Common myeloid progenitor, CD34-positive (primary cell): Measurements from ENCODE around the gene ZKSCAN1. TPM values are rescaled to one million over a fixed set of nuclear protein-coding genes. Genes with fewer than 3 reads are reported as not detected.
"Not testable (repeated sequence)": the region's sequence is repeated elsewhere in the genome, so short reads cannot be mapped to it uniquely, and the experiment has no call there.

Experiments used
- CTCF ChIA-PET: fragments of 350-600 bp; sonication (Branson Sonifier 250); formaldehyde crosslinking; loops from one replicate; lab custom pipeline; 2021; ENCODE audit warnings: antibody characterized with exemption; lab: Charles Lee
- POLR2A ChIA-PET: fragments of 350-600 bp; sonication (Branson Sonifier 250); formaldehyde crosslinking; loops from one replicate; lab custom pipeline; 2021; ENCODE audit warnings: antibody characterized with exemption; lab: Charles Lee
- DNase-seq, 3 donors: peaks; one replicate each; pipeline versions ENCODE4 v3.0.0 to v3.0.0-alpha.2; 2013
- H3K27ac ChIP-seq, 2 experiments: 1 replicate in 1 of 2; 2 replicates in 1 of 2; pipeline ENCODE4 v1.7.0; 2013; ENCODE audit warnings: inconsistent platforms in 2 of 2, low read length in 2 of 2, mild to moderate bottlenecking in 2 of 2, low read depth in 1 of 2, moderate library complexity in 1 of 2; ENCODE audit not compliant: severe bottlenecking in 2 of 2, insufficient read depth in 1 of 2, poor library complexity in 1 of 2
- H3K27me3 ChIP-seq, 5 experiments: replicated peaks in 2 of 5; 1 replicate in 3 of 5; 2 replicates in 2 of 5; pipeline versions ENCODE4 v1.6.1 to v1.7.0; 2013; ENCODE audit warnings: low read length in 4 of 5, mild to moderate bottlenecking in 2 of 5, moderate library complexity in 2 of 5, inconsistent platforms in 1 of 5; ENCODE audit not compliant: insufficient read depth in 5 of 5, control insufficient read depth in 4 of 5
- H3K36me3 ChIP-seq, 4 experiments: 1 replicate in 2 of 4; 2 replicates in 2 of 4; pipeline versions ENCODE4 v1.6.1 to v1.7.0; 2013; ENCODE audit warnings: low read length in 3 of 4, control low read depth in 1 of 4, mild to moderate bottlenecking in 1 of 4; ENCODE audit not compliant: control insufficient read depth in 4 of 4, insufficient read depth in 4 of 4
- H3K4me1 ChIP-seq, 4 experiments: 1 replicate in 3 of 4; 2 replicates in 1 of 4; pipeline versions ENCODE4 v1.6.1 to v1.7.1; 2013; ENCODE audit warnings: low read length in 3 of 4, mild to moderate bottlenecking in 3 of 4, control low read depth in 1 of 4, inconsistent platforms in 1 of 4, moderate library complexity in 1 of 4; ENCODE audit not compliant: control insufficient read depth in 4 of 4, insufficient read depth in 4 of 4; ENCODE audit errors: control extremely low read depth in 1 of 4
- H3K4me3 ChIP-seq, 7 experiments: 1 replicate in 4 of 7; 2 replicates in 3 of 7; pipeline versions ENCODE4 v1.5.1 to v1.7.0; 2013; ENCODE audit warnings: mild to moderate bottlenecking in 7 of 7, low read length in 6 of 7, moderate library complexity in 6 of 7, inconsistent platforms in 2 of 7, low read depth in 2 of 7, control low read depth in 1 of 7; ENCODE audit not compliant: insufficient read depth in 4 of 7, control insufficient read depth in 1 of 7; ENCODE audit errors: extremely low read depth in 1 of 7
- H3K9me3 ChIP-seq, 5 experiments: 1 replicate in 4 of 5; 2 replicates in 1 of 5; pipeline versions ENCODE4 v1.6.1 to v1.7.1; 2013; ENCODE audit warnings: low read length in 4 of 5, mild to moderate bottlenecking in 2 of 5, inconsistent platforms in 1 of 5, low read depth in 1 of 5, moderate library complexity in 1 of 5; ENCODE audit not compliant: control insufficient read depth in 4 of 5, insufficient read depth in 2 of 5; ENCODE audit errors: control extremely low read depth in 1 of 5
- WGBS: methylation state at CpG from one replicate; pipeline ENCODE4 v1.1.5; 2013; ENCODE audit not compliant: insufficient coverage; 5-methylcytosine and 5-hydroxymethylcytosine counted together
- polyA plus RNA-seq: library from polyadenylated mRNA; unstranded; fragments of 120-200 nt; gene quantifications from one replicate; pipeline ENCODE4 v1.2.1, GENCODE V29; 2013

ZKSCAN1 gene
- polyA plus RNA-seq, result 48.5 TPM

GRCh38 chr7:100015232-100016214 is at the start of gene ZKSCAN1:
Gene ZKSCAN1 (plus strand): TSS chr7:100015596. CDS start chr7:100023507, 7,911 bp downstream.
- no peaks in the 10 kb centered on the region for H3K9me3 ChIP-seq

GRCh38 chr7:99969298-99969697 is 46.1 kb upstream of the ZKSCAN1 start:
- ChIA-PET CTCF (interaction anchor here (1.0 to 1.7 kb wide), 4 partner anchors 9 to 23 kb away, joined by 3 to 4 read pairs (median 3); no protein-coding TSS in a partner anchor), POLR2A (interaction anchor here (0.7 to 0.8 kb wide), 2 partner anchors 9 to 46 kb away, joined by 3 to 5 read pairs; partner anchors contain the start of gene ZKSCAN1)
- Histone ChIP-seq H3K4me3 (no peak overlapping the region), H3K36me3 (no peaks in the 10 kb centered on the region), H3K9me3 (no peaks in the 10 kb centered on the region), H3K4me1 (no peaks in the 10 kb centered on the region), H3K27me3 (peaks cover 0 to 16% (median 4%) of the 10 kb centered on the region in 5 experiments), H3K27ac (no peak overlapping the region)
- no peak for DNase-seq
- 94% methylated on average over 3 of the region's 3 CpGs for WGBS

More at GRCh38 chr7:100015232-100016214, at the start of gene ZKSCAN1:
- ChIA-PET POLR2A (interaction anchor here (0.7 to 2.4 kb wide), 8 partner anchors 12 to 46 kb away, joined by 3 to 14 read pairs (median 4); partner anchors contain the start of gene ZSCAN21), CTCF (interaction anchor here (0.7 to 6.4 kb wide), 19 partner anchors 10 to 102 kb away, joined by 3 to 46 read pairs (median 4); no protein-coding TSS in a partner anchor)
- H3K4me1 ChIP-seq, result peaks cover 4 to 42% (median 20%) of the 10 kb centered on the region in 4 experiments
- peak within 1 kb of the TSS; percentile 98 to 99 for H3K27ac ChIP-seq
- 0% methylated on average over 54 of the region's 70 CpGs for WGBS
- peaks cover 3 to 14% (median 5%) of the 10 kb centered on the region in 4 experiments for H3K36me3 ChIP-seq
- peak; percentile 94 to 97 (median 97) for DNase-seq
- H3K4me3 ChIP-seq, result peak within 1 kb of the TSS; percentile 68 to 97 (median 93)
- H3K27me3 ChIP-seq, result no peaks in the 10 kb centered on the region

GRCh38 chr7:99969813-99970212 is 45.6 kb upstream of the ZKSCAN1 start:
- H3K4me1 ChIP-seq, H3K36me3 ChIP-seq, H3K9me3 ChIP-seq, H3K4me3 ChIP-seq, H3K27ac ChIP-seq, DNase-seq: not testable (repeated sequence)
- 67% methylated on average over 1 of the region's 1 CpG for WGBS
- POLR2A ChIA-PET, result interaction anchor here (0.7 to 0.8 kb wide), 2 partner anchors 8 to 45 kb away, joined by 3 to 5 read pairs; partner anchors contain the start of gene ZKSCAN1
- H3K27me3 ChIP-seq, result peaks cover 0 to 14% (median 4%) of the 10 kb centered on the region in 5 experiments
- CTCF ChIA-PET, result interaction anchor here (1.0 to 1.7 kb wide), 3 partner anchors 21 to 23 kb away, joined by 3 to 4 read pairs (median 3); no protein-coding TSS in a partner anchor

GRCh38 chr7:99971242-99971641 is 44.2 kb upstream of the ZKSCAN1 start:
- no peaks in the 10 kb centered on the region for H3K9me3 ChIP-seq
- H3K27ac ChIP-seq, result no peak overlapping the region
- ChIA-PET CTCF (interaction anchor here (1.0 kb wide), 1 partner anchor 8 kb away, joined by 4 read pairs; no protein-coding TSS in a partner anchor), POLR2A (no interaction called here)
- no peaks in the 10 kb centered on the region for H3K4me1 ChIP-seq
- peaks cover 0 to 6% (median 0%) of the 10 kb centered on the region in 5 experiments for H3K27me3 ChIP-seq
- 87% methylated on average over 2 of the region's 4 CpGs for WGBS
- no peaks in the 10 kb centered on the region for H3K36me3 ChIP-seq
- no peak overlapping the region for H3K4me3 ChIP-seq
- no peak for DNase-seq

GRCh38 chr7:99973817-99974216 is 41.6 kb upstream of the ZKSCAN1 start:
- CTCF ChIA-PET, result interaction anchor here (10.7 kb wide), 1 partner anchor 17 kb away, joined by 93 read pairs; no protein-coding TSS in a partner anchor
- H3K27me3 ChIP-seq, H3K4me3 ChIP-seq, DNase-seq, H3K27ac ChIP-seq, H3K9me3 ChIP-seq, H3K4me1 ChIP-seq, H3K36me3 ChIP-seq, POLR2A ChIA-PET: not testable (repeated sequence)
- 100% methylated on average over 1 of the region's 7 CpGs for WGBS

- H3K9me3 ChIP-seq, result no peaks in the 10 kb centered on the region
- H3K4me1 ChIP-seq, result no peaks in the 10 kb centered on the region
- ChIA-PET CTCF (interaction anchor here (1.0 to 10.7 kb wide), 2 partner anchors 16 to 78 kb away, joined by 3 to 93 read pairs; no protein-coding TSS in a partner anchor), POLR2A (no interaction called here)
- H3K4me3 ChIP-seq, result no peak overlapping the region
- H3K27ac ChIP-seq, result no peak overlapping the region
- WGBS, result no CpG with 5 or more reads among the region's 1 CpG
- H3K27me3 ChIP-seq, result peaks cover 0 to 5% (median 0%) of the 10 kb centered on the region in 5 experiments
- no peak for DNase-seq
- H3K36me3 ChIP-seq, result no peaks in the 10 kb centered on the region
Measured at GRCh38 chr7:99974681-99975080, 40.7 kb upstream of the ZKSCAN1 start.
